GM18858 (cell line): ENCODE results near the gene POU6F2.

Source experiments
- ATAC-seq: cut with Tn5 transposase; IDR thresholded peaks from one replicate; pipeline ENCODE4 v1.9.1; 2021; ENCODE audit not compliant: unreplicated experiment

POU6F2 gene

GRCh38 chr7:39069031-39069430, 91.3 kb downstream of the POU6F2 start:
- ATAC-seq: no peak

GRCh38 chr7:39069896-39070881, 92.5 kb downstream of the POU6F2 start:
- no peak for ATAC-seq

GRCh38 chr7:39071116-39071515, 93.4 kb downstream of the POU6F2 start:
- no peak for ATAC-seq

GRCh38 chr7:39073432-39073831, 95.7 kb downstream of the POU6F2 start:
- ATAC-seq: no peak

- no peak for ATAC-seq
Observed at GRCh38 chr7:39075210-39075609, 97.5 kb downstream of the POU6F2 start.

GRCh38 chr7:39083781-39084180, 106.1 kb downstream of the POU6F2 start:
- ATAC-seq: no peak

GRCh38 chr7:39084349-39084748, 106.6 kb downstream of the POU6F2 start:
- ATAC-seq: no peak

- ATAC-seq: no peak
Observed at GRCh38 chr7:39085189-39085588, 107.5 kb downstream of the POU6F2 start.

- no peak for ATAC-seq
Observed at GRCh38 chr7:39085590-39086049, 107.9 kb downstream of the POU6F2 start.

- ATAC-seq: no peak
Observed at GRCh38 chr7:39086638-39087360, 109.1 kb downstream of the POU6F2 start.

GRCh38 chr7:39088730-39089593, 111.3 kb downstream of the POU6F2 start:
- no peak for ATAC-seq

- no peak for ATAC-seq
Observed at GRCh38 chr7:39091145-39091544, 113.4 kb downstream of the POU6F2 start.

- ATAC-seq: no peak
Observed at GRCh38 chr7:39091774-39092173, 114.1 kb downstream of the POU6F2 start.

GRCh38 chr7:39094731-39095130, 117.0 kb downstream of the POU6F2 start:
- ATAC-seq: no peak

- no peak for ATAC-seq
Observed at GRCh38 chr7:39095875-39096619, 118.3 kb downstream of the POU6F2 start.

GRCh38 chr7:39098506-39098905, 120.8 kb downstream of the POU6F2 start:
- no peak for ATAC-seq

GRCh38 chr7:39099146-39099545, 121.4 kb downstream of the POU6F2 start:
- no peak for ATAC-seq

- ATAC-seq: no peak
Observed at GRCh38 chr7:39100270-39100669, 122.6 kb downstream of the POU6F2 start.

GRCh38 chr7:39102234-39102633, 124.5 kb downstream of the POU6F2 start:
- no peak for ATAC-seq

- no peak for ATAC-seq
Observed at GRCh38 chr7:39105720-39106119, 128.0 kb downstream of the POU6F2 start.
